A549 treated with DMSO at 1 μM for 4 hours (cell line): ENCODE data around the gene APOBEC3H. TPM values are rescaled to one million over a fixed set of nuclear protein-coding genes. Genes with fewer than 3 reads are reported as not detected.

Source experiments
- total RNA-seq: library from RNA; stranded (reverse); fragments of 200-300 nt; extraction: Qiagen RNA extraction; gene quantifications from 5 replicates; pipeline ENCODE4 v1.2.3, GENCODE V29; 2022; ENCODE audit warnings: low read depth

APOBEC3H gene
- 0.14 to 0.59 TPM (median 0.47 TPM) in 4 of 5 replicates, not detected in the other for total RNA-seq

GRCh38 chr22:39097098-39098020, at the start of gene APOBEC3H:
TSS of gene APOBEC3H (plus strand) at chr22:39097244. CDS start at chr22:39100279, 3,035 bp downstream.

DNA sequence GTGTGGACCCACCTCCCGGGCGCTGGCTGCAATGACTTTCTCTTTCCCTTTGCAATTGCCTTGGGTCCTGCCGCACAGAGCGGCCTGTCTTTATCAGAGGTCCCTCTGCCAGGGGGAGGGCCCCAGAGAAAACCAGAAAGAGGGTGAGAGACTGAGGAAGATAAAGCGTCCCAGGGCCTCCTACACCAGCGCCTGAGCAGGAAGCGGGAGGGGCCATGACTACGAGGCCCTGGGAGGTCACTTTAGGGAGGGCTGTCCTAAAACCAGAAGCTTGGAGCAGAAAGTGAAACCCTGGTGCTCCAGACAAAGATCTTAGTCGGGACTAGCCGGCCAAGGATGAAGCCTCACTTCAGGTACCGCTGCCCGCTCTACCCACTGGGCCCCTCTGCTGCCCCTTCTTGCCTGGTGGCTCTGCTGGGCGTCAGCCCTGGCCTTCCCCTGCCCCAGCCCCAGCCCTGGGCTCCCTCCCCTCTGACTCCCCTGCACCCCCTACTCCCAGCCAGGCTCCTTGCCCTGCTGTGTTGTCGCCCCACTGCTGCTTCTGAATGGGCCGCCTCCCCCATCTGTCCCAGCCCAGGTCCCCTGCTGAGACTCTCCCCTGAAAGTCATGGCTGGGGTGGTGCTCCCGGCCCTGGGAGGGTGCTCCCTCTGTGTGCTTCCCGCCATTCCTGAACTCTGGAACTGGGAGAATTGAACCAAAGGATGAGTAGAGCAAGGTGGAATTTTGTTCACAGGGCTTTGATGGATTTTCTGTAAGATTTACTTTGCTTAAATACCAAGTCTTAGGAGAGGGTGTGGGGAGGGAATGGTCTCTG, 19.8 kb upstream of the APOBEC3H start, which contains the start of gene APOBEC3G:
Gene APOBEC3G, plus strand, starts transcription at position 250 of the 815 bp plus-strand sequence. Its CDS starts 87 bp downstream, at position 337.

DNA sequence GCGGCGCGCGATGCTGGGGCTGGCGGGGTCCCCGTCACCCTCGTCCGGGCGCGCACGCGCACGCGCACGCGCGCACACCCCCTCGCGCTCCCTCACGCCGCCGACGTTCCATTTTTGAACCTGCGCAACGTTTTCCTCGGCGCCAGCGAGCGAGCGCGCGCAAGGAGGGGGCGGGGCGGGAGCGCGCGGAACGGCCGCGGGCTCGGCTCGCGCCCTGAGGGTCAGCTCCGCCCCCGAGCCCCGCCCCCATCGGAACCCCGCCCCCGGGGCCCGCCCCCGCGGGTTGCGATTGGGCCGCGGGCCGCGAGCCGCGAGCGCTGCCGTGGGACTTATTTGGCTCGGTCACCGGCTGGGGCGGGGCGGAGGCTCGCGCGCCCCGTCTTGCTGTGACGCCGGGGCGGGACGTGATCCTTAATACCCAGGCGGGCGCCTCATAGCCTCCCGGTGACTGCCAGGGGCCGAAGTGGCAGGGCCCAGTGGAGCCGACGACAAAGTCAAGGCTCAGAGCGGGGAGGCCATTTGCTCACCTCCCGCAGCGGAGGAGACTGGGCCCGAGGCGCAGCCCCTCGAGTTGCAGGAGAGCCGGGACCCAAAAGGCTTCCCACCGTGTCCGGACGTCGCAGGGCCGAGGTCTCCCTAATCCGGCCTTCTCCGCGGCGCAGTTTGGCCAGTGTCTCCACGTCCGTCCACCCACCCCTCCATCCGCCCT, 55.6 kb downstream of the APOBEC3H start, which contains the start of gene CBX7:
Gene CBX7, minus strand, starts transcription at position 170 of the 709 bp plus-strand sequence. CDS start 236 bp downstream, outside the sequence.

Other genes with a start within 250 kb of the APOBEC3H start
- gene CBX6, start 225.0 kb upstream of the APOBEC3H start, total RNA-seq = 32.7 to 37.6 TPM (median 36.6 TPM) in 5 replicates
- not detected in 5 replicates for gene APOBEC3A, start 139.6 kb upstream of the APOBEC3H start, total RNA-seq
- 28.1 to 32.2 TPM (median 30.9 TPM) in 5 replicates for gene APOBEC3B, start 114.9 kb upstream of the APOBEC3H start, total RNA-seq
- gene APOBEC3C, start 83.0 kb upstream of the APOBEC3H start, total RNA-seq = 27.0 to 29.6 TPM (median 28.5 TPM) in 5 replicates
- 0.15 to 0.49 TPM (median 0.24 TPM) in 4 of 5 replicates, not detected in the other for gene APOBEC3D, start 76.1 kb upstream of the APOBEC3H start, total RNA-seq
- gene APOBEC3F, start 56.4 kb upstream of the APOBEC3H start, total RNA-seq = 1.9 to 2.4 TPM (median 2.3 TPM) in 5 replicates
- 0.05 to 0.08 TPM in 2 of 5 replicates, not detected in the others for gene APOBEC3G, start 20.0 kb upstream of the APOBEC3H start, total RNA-seq
- 0.84 to 1.5 TPM (median 1.3 TPM) in 5 replicates for gene CBX7, start 55.4 kb downstream of the APOBEC3H start, total RNA-seq
- gene PDGFB, start 147.7 kb downstream of the APOBEC3H start, total RNA-seq = 3.5 to 4.7 TPM (median 4.3 TPM) in 5 replicates
- gene RPL3, start 222.4 kb downstream of the APOBEC3H start, total RNA-seq = 1,696 to 2,516 TPM (median 1,732 TPM) in 5 replicates